ENCODE data around the gene MCTP1. TPM values are rescaled to one million over a fixed set of nuclear protein-coding genes. Genes with fewer than 3 reads are reported as not detected.

MCTP1 gene
- total and polyA plus RNA-seq, 2 of the 8 experiments (the other 6 are each of a cell fraction or from before 2014, with no cell fraction given): 0.56 to 3.4 TPM

DNA sequence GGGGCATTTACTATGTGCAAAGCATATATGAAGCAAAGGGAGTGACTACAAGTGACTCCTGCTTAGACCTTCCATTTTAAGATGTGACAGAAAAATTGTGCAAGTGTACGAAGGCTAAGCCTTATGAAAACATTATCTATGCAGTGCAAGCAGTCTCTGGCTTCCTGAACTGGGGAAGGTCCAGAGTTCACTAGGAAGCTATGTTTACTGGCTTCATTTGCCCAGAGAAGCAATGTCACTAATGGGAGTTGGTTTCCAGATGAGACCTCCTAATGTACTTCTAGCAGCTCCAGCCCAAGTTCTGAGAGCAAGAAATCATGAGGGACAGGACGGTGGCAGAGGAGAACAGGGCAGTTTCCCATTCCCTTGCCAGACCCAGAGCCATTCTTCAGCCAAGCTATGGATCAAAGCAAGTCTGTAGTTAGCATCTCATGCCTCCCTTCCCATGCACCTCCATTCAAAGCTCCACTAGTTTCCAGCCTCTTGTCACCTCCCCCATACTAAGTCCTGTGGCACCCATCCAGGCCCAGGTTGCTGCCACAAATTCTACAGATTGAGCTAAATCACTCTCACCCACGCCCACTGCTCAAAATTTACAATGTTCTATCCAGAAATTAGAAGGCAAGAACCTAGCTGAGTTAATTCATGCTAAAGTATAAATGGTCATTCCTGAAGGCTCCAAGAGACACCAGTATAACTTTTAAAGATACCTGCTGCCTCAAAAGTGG is 21.8 kb downstream of the MCTP1 start (continued):
- TF ChIP-seq, protein P1, sequence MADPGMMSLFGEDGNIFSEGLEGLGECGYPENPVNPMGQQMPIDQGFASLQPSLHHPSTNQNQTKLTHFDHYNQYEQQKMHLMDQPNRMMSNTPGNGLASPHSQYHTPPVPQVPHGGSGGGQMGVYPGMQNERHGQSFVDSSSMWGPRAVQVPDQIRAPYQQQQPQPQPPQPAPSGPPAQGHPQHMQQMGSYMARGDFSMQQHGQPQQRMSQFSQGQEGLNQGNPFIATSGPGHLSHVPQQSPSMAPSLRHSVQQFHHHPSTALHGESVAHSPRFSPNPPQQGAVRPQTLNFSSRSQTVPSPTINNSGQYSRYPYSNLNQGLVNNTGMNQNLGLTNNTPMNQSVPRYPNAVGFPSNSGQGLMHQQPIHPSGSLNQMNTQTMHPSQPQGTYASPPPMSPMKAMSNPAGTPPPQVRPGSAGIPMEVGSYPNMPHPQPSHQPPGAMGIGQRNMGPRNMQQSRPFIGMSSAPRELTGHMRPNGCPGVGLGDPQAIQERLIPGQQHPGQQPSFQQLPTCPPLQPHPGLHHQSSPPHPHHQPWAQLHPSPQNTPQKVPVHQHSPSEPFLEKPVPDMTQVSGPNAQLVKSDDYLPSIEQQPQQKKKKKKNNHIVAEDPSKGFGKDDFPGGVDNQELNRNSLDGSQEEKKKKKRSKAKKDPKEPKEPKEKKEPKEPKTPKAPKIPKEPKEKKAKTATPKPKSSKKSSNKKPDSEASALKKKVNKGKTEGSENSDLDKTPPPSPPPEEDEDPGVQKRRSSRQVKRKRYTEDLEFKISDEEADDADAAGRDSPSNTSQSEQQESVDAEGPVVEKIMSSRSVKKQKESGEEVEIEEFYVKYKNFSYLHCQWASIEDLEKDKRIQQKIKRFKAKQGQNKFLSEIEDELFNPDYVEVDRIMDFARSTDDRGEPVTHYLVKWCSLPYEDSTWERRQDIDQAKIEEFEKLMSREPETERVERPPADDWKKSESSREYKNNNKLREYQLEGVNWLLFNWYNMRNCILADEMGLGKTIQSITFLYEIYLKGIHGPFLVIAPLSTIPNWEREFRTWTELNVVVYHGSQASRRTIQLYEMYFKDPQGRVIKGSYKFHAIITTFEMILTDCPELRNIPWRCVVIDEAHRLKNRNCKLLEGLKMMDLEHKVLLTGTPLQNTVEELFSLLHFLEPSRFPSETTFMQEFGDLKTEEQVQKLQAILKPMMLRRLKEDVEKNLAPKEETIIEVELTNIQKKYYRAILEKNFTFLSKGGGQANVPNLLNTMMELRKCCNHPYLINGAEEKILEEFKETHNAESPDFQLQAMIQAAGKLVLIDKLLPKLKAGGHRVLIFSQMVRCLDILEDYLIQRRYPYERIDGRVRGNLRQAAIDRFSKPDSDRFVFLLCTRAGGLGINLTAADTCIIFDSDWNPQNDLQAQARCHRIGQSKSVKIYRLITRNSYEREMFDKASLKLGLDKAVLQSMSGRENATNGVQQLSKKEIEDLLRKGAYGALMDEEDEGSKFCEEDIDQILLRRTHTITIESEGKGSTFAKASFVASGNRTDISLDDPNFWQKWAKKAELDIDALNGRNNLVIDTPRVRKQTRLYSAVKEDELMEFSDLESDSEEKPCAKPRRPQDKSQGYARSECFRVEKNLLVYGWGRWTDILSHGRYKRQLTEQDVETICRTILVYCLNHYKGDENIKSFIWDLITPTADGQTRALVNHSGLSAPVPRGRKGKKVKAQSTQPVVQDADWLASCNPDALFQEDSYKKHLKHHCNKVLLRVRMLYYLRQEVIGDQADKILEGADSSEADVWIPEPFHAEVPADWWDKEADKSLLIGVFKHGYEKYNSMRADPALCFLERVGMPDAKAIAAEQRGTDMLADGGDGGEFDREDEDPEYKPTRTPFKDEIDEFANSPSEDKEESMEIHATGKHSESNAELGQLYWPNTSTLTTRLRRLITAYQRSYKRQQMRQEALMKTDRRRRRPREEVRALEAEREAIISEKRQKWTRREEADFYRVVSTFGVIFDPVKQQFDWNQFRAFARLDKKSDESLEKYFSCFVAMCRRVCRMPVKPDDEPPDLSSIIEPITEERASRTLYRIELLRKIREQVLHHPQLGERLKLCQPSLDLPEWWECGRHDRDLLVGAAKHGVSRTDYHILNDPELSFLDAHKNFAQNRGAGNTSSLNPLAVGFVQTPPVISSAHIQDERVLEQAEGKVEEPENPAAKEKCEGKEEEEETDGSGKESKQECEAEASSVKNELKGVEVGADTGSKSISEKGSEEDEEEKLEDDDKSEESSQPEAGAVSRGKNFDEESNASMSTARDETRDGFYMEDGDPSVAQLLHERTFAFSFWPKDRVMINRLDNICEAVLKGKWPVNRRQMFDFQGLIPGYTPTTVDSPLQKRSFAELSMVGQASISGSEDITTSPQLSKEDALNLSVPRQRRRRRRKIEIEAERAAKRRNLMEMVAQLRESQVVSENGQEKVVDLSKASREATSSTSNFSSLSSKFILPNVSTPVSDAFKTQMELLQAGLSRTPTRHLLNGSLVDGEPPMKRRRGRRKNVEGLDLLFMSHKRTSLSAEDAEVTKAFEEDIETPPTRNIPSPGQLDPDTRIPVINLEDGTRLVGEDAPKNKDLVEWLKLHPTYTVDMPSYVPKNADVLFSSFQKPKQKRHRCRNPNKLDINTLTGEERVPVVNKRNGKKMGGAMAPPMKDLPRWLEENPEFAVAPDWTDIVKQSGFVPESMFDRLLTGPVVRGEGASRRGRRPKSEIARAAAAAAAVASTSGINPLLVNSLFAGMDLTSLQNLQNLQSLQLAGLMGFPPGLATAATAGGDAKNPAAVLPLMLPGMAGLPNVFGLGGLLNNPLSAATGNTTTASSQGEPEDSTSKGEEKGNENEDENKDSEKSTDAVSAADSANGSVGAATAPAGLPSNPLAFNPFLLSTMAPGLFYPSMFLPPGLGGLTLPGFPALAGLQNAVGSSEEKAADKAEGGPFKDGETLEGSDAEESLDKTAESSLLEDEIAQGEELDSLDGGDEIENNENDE (IDR thresholded peaks at IDR 0.05; ENCODE audit: insufficient replicate concordance, low read length): no peak
- TF ChIP-seq POU5F1 (IDR thresholded peaks at IDR 0.05; ENCODE audit: low read depth, low read length): no peak

Measured in H1 (cell line).